ENCODE results near the gene UAP1L1. TPM values are rescaled to one million over a fixed set of nuclear protein-coding genes. Genes with fewer than 3 reads are reported as not detected.
A peak's percentile ranks its signal among the peaks of the same experiment; 100 is the strongest.

The UAP1L1 gene
- total RNA-seq, 6 donors from 2014 or later, result 10.5 to 69.1 (median 34.0) TPM

GRCh38 chr9:137052998-137053943 lies 24.0 kb upstream of the UAP1L1 start:
- Histone ChIP-seq H3K4me3 (peak overlapping the region in 3 of 4 donors; percentile 48 to 57 (median 51)), H3K27ac (no peak overlapping the region), H3K4me1 (peaks cover 23 to 41% (median 30%) of the 10 kb centered on the region in 4 donors), H3K36me3 (no peaks in the 10 kb centered on the region), H3K9me3 (no peaks in the 10 kb centered on the region), H3K27me3 (peaks cover 0 to 38% (median 19%) of the 10 kb centered on the region in 4 donors)
- ATAC-seq (ENCODE audit: low FRiP score in 2 of 2) (no peak), DNase-seq (peak in 1 of 2 donors; percentile 87)
- 22 to 57% methylated on average over 11 to 34 of the region's 71 CpGs for WGBS, 2 donors
- TF ChIP-seq, protein P1, sequence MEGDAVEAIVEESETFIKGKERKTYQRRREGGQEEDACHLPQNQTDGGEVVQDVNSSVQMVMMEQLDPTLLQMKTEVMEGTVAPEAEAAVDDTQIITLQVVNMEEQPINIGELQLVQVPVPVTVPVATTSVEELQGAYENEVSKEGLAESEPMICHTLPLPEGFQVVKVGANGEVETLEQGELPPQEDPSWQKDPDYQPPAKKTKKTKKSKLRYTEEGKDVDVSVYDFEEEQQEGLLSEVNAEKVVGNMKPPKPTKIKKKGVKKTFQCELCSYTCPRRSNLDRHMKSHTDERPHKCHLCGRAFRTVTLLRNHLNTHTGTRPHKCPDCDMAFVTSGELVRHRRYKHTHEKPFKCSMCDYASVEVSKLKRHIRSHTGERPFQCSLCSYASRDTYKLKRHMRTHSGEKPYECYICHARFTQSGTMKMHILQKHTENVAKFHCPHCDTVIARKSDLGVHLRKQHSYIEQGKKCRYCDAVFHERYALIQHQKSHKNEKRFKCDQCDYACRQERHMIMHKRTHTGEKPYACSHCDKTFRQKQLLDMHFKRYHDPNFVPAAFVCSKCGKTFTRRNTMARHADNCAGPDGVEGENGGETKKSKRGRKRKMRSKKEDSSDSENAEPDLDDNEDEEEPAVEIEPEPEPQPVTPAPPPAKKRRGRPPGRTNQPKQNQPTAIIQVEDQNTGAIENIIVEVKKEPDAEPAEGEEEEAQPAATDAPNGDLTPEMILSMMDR (IDR thresholded peaks at IDR 0.05), result no peak
- no peak for TF ChIP-seq POLR2AphosphoS5 (IDR thresholded peaks at IDR 0.05)
- TF ChIP-seq EP300 (IDR thresholded peaks at IDR 0.05), result no peak
- TF ChIP-seq POLR2A (IDR thresholded peaks at IDR 0.05), result no peak

DNA sequence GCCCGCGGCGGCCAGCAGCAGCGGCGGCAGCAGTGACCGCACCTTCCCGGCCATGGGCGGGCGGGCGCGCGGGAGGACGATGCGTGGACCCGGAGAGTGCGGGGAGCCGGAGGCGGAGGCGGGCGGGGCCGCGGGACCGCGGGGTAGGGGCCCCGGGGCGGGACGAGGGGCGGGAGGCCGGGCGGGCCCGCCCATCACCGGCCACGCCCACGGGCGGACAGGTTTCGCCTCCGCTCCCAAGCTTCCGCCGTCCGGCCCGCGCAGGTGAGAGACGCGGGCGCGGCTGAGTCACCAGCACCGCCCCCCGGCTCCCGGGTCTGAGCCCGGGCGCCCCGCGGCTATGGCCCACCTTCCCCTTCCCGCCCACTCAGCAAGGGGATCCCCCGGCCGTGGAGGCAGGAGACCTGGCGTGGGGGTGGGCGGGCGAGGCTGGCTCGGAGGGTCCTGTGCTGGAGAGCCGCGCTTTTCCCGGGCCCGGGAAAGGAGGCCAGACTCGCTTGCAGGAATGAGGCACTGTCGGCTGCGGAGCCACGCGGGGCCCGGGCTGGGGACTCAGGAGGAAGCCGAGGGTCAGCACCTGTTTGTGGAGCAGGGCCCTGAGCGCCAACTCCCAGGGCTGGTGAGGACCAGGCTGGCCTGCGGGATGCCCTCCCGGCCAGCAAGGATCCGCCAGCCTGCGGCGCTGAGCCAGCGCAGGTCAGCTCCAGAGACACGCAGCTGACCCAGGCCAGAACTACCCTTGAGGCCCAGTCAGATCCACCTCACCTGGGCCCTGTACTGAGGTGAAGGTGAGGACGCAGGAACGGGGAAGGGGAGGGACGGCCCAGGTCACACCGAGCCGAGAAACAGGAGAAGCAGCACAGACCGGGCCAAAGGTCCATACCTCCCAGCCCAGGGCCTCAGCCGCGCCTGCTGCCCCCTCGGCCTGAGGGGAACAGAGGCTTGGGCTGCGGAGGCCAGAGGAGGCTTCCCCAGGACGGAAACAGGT lies 23.1 kb upstream of the UAP1L1 start, which contains the start of gene ENTPD2:
Gene ENTPD2, minus strand, starts transcription at position 118 of the 988 bp plus-strand sequence. Its CDS starts 64 bp downstream, at position 54.
- WGBS, 2 donors, result 35 to 76% methylated on average over 10 to 48 of the region's 90 CpGs
- Histone ChIP-seq H3K27me3 (peaks cover 0 to 29% (median 15%) of the 10 kb centered on the region in 4 donors), H3K27ac (peak within 1 kb of the TSS in 1 of 4 donors; percentile 39), H3K4me3 (peak within 1 kb of the TSS; percentile 1 to 57 (median 50)), H3K4me1 (peaks cover 23 to 34% (median 28%) of the 10 kb centered on the region in 4 donors), H3K36me3 (no peaks in the 10 kb centered on the region), H3K9me3 (no peaks in the 10 kb centered on the region)
- peak; percentile 63 to 93 for DNase-seq
- TF ChIP-seq, protein P1 (IDR thresholded peaks at IDR 0.05), result peak in 1 of 6 experiments; percentile 1
- TF ChIP-seq POLR2A (IDR thresholded peaks at IDR 0.05) (peak in 1 of 4 donors; percentile 12), EP300 (IDR thresholded peaks at IDR 0.05) (no peak)
- ATAC-seq (ENCODE audit: low FRiP score in 2 of 2), result no peak

GRCh38 chr9:137054932-137055384 lies 22.4 kb upstream of the UAP1L1 start:
- Histone ChIP-seq H3K27ac (no peak overlapping the region), H3K9me3 (no peaks in the 10 kb centered on the region), H3K36me3 (no peaks in the 10 kb centered on the region), H3K4me1 (peaks cover 23 to 34% (median 28%) of the 10 kb centered on the region in 4 donors), H3K27me3 (peaks cover 0 to 23% (median 13%) of the 10 kb centered on the region in 4 donors), H3K4me3 (no peak overlapping the region)
- WGBS, 2 donors, result 79 to 84% methylated on average over 12 to 16 of the region's 17 CpGs
- peak in 1 of 2 donors; percentile 78 for DNase-seq
- TF ChIP-seq, protein P1 (IDR thresholded peaks at IDR 0.05), result no peak
- TF ChIP-seq POLR2AphosphoS5 (IDR thresholded peaks at IDR 0.05), result no peak
- TF ChIP-seq POLR2A (IDR thresholded peaks at IDR 0.05), result no peak
- no peak for ATAC-seq (ENCODE audit: low FRiP score in 2 of 2)

All from upper lobe of left lung (tissue), 6 donors.